Dermis microvascular lymphatic vessel endothelial cell (primary cell): ENCODE measurements around the gene GNGT2. TPM values are rescaled to one million over a fixed set of nuclear protein-coding genes. Genes with fewer than 3 reads are reported as not detected.

Source experiments
- DNase-seq, 2 donors: peaks; one replicate each; pipeline versions ENCODE4 v3.0.0 to v3.0.0-alpha.2; 2010; ENCODE audit warnings: low read depth in 2 of 2
- total RNA-seq: library from RNA; depleted of rRNA; stranded (reverse); fragments of >200 nt; gene quantifications from 2 replicates; pipeline ENCODE4 v1.2.1, GENCODE V29; 2014

The GNGT2 gene
- total RNA-seq, 1 donor from 2014 or later = 2.4 TPM

DNA sequence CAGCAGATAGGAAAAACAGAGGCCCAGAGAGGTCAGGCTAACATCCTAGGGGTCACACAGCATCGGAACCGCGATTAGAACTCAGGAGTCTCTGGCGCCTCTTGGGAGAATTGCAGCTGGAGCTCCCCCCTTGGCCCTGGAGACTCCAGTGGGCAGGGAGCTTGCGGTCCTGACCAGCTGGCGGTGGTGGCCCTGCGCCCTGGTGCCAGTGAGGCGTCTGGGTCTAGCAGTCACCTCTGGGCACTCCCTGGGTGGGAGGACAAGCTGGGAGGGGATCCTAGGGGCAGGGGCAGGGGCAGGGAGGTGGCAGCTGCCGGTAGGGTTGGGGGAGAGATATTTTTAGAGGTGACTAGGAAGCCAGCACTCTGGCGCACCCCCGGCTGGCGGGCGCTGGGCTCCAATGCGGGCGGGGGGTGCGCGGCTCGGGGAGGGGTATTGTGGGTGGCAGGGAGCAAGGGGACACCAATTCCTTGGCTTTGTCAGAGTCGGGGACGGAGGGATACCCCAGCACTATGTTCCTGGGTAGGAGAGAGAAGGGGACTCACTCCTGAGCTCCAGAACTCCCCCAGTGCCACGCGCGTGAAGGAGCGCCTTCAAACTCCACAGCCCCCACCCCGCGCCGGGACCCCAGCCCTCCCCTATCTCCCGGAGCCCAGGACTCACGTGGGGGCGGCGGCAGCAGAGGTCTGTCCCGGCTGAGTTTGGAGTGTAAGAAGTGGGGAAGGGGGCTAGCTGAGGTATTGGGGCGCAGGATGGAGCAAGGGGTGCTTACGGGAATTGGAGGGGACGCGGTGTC is 19.6 kb upstream of the GNGT2 start:
- DNase-seq = no peak

DNA sequence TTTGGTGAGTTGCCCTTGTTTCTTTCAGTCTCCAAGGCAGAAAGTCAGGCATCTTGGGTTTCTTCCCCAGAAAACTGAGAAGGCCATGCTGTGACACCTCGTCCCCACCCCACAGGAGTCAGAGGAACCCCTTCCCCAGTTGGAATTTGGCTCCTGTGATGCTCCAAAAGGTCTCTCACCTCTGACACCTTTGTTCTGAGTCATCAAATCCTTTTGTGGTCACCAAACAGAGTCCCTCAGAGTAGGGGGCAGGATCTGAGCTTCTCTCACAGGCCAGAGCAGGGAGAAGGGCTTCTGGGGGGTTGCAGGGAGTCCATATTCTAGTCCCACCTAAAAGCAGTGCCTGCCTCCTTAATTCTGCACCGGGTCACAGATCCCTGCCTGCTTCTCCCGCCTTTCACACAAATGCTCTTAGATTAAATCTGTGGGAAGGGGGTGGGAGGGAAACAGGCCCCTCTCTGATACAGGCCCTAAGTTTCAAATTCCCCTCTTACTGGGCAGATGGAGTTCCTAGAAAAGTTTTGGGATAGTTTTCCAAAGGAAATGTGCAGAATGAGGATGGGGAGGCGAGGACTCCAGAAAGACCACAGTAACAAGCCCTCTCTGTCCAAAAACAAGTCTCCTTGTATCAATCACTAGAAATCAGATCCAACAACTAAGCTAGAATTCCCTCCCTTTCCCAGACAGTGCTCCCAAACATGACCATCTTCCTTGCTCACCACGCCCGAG is 18.9 kb upstream of the GNGT2 start:
- DNase-seq = no peak

DNA sequence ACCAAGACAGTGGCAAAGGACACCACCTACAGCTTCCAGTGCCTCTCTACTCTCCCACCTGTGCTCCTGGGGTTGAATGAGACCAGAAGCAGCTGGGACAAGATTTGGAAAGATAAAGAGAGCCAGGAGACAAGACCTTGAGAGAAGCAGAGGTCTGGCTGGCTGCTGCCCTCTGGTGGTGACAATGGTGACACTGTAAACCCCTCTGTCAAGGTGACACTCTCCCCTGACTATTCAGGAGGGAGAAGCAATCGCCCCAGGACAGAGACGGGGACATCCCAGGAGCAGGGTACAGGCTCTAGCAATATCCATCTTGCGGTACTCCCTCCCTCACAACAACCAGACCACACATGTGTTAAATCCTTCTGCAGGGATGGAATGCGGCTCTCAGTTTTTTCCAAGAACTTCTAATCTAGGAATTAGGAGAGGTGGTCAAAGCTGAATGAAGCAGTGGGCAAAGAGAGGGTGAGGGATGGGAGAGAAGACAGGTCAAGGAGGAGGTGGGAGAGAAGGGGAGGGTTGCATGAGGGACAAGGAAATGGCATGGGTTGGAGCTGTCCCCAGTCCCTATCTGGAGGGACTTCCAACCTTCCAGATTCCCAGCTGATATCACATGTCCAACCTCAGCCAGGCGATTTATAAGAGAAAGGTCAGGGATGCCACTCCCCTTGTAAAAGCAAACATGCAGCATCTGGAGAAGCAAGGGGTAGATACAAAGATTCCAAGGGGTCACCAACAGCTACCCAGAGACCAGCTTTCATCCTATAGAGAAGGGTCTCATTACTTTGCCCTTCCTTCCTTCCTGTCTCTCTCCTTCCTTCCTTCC is 17.3 kb upstream of the GNGT2 start:
- DNase-seq = peak; percentile 31 to 76

DNA sequence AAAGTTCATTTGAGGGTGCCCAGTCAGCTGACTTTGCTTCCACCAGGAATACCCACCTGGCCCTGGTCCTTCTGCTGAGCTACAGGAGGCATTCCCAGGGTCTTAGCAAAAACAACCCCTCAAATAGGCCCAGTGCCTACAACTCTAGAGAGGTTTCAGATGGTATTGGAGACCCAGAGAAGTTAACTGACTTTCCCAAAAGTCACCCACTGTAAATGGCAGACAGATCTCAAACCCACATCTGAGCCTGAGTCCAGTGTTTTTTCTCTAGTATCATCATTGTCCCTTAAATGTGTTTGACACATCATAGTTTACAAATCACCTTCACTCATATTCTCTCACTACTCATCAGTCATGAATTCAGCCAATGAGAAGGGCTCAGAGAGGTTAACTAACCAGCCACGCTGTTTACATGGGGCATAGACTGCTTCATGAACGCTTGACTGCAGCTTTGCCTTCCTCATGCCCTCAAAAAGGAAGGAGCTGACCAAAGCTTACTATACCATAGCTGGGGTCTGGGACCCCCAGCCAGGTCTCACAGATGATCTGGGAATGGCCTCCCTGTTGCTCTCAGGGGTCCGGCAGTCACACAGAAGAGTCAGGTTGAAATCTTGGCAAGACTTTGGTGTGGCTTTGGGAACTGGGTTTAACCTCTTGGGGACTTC is 16.5 kb upstream of the GNGT2 start:
- DNase-seq = no peak

DNA sequence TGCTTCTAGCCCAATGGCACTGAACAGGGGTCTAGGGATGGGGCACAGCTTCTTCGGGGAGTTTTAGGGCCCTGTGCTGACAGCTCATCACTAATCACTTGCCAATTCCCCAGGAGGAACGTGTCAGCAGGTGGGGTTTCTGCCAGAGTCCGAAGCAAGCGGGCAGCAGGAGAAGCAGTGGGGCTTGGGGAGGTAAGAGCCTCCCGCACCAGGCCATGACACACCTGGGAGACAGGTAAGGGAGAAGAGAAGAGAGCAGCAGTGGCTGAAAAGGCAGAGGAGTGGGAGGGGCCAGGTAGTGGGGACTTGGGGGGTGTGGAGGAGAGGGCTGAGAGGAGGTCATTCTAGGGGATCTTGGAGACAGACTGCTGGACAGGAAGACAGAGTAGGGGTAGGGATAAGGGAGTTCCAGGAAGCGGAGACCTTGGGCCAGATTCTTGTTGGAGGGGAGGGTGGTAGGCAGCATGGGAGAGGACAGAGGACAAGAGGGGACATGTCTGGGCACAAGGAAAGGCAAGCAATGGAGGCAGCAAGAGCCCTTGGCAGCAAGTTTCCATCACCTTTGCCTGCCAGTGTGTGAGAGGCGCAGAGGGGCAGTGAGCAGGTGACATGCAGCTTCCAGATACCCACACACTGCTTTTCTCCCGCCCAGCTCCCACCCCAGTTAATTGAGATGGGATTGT is 15.3 kb upstream of the GNGT2 start:
- no peak for DNase-seq

DNA sequence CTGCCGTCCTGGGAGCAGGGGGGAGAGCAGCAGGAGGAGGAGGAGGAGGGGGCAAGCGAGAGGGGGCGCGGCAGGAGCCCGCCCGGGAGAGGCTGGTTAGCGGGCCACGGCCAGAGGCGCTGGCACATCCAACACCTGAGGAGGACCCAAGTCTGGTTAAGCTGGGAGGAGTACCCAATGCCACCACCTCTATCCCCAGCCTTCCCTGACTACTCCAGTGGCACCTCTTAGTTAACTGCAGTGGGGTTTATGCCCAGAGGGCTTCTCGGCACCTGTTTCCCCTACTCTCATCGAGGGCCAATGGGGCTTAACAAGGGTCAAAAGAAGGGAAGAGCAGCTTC is 14.6 kb upstream of the GNGT2 start:
- no peak for DNase-seq

DNA sequence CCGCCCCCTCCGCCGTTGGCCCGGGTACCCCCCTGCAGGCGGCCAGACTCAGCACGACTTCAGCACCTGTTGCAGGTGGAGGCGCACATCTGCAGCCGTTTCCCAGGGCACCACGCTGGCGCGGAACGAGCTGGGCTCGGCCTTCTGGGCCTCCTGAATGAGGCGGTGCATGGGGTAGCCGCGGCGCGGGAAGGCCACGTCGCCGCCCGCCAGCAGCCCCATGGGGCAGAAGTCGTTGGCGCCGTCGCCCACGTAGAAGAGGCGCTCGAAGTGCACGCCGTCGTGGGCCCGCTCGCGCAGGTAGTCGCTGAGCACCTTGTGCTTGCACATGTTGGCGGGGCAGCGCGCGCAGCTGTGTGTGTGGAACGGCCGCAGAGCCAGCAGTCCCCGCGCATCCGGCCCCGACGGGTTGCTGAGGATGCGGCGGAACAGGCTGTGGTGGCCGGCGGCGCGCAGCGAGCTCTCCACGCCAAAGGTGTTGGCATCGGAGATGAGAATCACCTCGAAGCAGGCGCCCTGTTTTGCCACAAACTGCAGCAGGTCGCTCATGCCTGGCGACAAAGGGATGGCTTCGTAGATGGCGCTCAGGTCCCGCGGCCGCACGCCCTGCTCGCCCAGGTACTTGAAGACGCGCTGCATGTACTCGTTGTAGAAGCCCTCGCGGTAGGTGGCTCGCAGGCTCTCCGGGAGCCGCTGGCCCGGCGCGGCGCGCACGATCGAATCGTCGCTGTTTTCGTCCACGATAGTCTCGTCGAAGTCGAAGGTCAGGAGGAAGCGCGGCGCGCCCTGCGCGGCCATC is 14.0 kb upstream of the GNGT2 start:
- DNase-seq = peak in 1 of 2 donors; percentile 33

DNA sequence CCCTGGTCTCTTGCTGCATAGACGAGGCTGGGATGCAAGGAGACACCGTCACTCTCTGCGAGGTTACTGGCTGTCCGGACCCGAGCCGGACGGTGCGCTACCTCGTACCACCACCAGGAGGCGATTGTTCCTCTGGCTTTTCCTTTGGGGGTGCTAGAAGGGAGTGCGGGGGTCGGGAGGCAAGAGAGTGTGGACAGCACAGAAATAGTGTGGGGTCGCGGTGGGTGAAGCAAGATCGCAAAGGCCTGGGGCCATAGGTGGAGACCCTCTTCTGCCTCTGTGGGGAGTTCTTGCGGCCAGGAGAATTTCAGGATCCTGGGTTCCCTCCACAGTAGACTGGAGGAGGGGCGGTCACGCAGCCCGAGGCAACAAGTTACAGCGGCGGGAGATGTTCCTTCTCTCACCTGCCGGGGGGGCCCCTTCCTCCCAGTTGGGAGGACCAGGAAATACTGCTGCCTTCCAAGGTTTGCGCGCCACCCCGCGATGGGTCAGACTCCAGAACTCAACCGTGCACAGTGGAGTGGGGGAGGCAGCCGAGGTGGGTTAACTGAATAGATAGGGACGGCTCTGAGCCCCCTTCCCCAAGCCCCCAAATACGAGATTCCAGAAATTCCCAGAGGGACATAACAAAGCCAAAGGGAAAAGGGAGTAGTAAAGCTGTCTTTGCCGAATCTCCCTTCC is 13.3 kb upstream of the GNGT2 start:
- DNase-seq = peak in 1 of 2 donors; percentile 38

DNA sequence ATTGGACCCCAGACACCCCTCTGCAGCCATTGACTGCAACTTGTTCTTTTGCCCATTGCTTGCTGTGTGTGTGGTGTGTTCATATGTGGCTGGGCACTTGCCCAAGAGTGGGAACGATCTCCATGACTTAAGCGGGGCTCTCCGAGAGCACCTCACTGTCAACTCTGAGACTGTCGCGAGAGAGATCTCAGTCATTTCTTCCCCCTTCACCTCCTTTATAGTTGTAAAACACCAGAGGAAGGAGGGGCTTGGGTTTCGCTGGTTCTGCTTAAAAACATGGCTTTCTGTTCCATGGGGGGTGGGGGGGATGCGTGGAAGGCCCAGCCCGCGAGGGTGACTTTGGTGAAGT is 12.8 kb upstream of the GNGT2 start:
- no peak for DNase-seq

DNA sequence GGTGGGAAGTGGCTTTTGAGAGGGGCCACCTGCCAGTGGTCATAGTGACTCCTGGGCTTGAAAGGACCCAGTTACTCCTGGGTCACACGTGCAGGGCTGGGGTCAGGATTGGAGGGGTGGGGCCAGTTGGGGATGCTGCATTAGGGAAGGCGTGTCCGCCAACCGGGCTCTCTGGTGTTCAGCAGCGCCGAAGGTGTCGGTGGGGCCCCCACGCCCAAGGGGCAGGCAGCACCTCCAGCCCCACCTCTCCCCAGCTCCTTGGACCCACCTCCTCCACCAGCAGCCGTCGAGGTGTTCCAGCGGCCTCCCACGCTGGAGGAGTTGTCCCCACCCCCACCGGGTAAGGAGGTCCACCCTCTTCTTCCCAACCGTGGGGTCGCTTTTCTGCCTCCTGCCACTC is 9.6 kb upstream of the GNGT2 start:
- no peak for DNase-seq

DNA sequence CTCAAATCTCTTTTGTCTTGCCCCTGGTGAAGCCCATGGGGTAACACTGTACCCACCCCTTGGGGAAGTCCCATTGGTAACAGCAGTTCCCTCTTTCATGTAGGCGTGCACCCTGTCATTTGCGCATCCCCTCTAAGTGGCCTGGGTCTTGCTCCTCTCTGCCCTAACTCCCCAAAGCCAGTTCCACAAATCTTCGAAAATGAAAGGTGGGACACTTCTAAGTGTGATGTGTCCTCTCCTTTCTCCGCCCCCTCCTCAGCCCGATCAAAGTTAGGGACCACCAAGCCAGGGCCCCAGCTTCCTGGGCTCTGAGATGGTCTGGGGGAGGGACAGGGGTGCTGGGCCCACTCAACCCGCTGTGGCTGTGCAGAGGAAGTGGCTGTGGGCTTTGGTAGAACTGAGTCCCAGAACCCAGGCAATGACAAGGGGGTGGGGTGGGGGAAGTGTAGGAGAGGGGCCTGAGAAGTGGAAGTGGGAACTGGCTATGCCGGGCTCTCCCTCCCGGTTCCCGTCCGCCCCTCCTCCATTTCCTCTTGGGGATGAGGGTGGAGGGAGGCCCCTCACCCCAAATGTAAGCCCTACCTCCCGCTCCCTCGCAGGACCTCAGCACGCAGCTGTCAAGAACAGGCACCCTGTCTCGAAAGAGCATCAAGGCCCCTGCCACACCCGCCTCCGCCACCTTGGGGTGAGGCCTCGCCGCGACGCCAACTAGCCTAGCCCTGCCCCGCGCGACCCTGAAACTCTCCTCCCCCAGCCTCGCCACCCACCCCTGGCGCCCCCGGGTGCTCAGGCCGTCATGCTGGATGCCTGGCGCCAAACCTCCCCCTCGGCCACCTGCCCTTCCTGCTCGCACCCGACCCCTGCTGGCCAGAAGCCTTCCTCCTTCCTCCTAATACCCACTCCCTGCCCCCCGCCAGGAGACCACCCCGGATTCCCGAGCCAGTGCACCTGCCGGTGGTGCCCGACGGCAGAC is 8.9 kb upstream of the GNGT2 start:
- DNase-seq = no peak

DNA sequence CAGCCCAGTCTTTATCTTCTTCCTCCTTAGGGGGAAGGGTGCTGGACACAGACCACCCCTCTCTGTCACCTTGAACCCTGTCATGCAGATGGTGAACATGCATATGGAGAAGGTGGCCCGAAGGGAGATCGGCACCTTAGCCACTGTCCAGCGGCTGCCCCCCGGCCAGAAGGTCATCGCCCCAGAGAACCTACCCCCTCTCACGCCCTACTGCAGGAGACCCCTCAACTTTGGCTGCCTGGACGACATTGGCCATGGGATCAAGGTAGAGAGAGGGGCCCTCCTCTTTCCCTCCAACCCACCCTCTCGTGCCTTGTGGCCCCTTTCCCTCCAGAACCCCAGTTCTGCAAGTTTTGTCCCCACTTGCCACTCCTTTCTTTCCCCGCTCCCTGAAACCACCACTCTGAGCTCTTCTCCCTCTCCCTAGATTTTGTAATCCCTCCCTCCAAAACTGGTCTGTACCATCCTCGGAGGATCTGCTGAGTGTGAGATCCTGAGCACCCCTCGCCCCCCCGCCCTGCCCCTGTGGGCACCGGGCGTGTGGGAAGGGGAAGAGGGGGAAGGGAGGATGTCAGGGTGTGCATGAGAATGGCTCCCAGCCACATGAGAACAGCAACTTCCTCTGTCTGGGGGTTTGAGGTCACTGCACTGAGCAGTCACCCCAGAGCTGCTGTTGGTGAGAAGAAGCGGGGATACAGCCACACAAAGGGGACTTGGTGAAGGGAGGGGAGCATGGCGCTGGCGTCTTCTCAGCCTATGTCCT is 7.5 kb upstream of the GNGT2 start:
- no peak for DNase-seq

DNA sequence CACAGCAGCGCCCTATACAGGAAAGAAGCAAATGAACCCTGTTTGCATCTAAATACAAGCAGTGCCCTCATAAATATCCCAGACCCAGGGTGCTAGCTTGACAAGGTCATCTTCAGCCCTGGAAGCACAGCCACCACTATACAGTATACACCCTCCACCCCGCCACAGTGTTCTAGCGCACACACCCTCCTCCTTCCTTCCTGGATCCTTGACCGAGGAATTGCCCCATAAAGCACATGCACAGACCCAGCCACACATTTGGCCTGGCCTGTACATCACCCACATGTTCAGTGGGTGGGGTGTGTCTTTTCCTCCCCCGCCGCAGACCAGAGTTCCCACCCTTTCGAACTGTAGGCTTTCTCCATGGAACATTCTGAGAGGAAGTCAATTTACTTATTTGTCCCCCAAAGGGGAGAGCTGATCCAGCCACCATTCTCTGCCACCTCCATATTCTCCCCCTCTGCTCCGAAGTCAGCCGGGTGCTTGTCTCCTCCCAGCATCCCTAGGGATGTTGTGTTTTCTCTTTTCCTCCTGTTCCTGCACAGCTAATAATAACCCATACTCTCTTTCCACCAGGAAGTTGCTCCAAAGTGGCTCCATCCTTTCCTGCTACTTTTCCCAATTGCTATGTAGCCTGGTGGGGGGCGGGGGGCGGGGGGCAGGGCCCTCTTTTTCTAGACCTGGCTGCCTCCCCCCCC is 6.7 kb upstream of the GNGT2 start:
- no peak for DNase-seq

DNA sequence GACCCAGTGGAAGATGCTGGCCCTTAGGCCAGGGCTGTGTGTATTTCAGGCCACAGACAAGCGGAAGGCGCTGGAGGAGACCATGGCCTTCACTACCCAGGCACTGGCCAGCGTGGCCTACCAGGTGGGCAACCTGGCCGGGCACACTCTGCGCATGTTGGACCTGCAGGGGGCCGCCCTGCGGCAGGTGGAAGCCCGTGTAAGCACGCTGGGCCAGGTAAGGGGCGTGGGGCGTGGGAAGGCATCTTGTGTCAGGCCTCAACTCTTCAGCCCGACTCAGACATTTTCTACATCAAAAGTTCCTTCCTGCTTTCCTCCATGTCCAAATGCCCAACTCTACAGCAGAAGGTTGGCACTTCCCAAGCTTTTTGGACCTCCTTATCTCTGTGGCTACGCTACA is 6.1 kb upstream of the GNGT2 start:
- DNase-seq = no peak

DNA sequence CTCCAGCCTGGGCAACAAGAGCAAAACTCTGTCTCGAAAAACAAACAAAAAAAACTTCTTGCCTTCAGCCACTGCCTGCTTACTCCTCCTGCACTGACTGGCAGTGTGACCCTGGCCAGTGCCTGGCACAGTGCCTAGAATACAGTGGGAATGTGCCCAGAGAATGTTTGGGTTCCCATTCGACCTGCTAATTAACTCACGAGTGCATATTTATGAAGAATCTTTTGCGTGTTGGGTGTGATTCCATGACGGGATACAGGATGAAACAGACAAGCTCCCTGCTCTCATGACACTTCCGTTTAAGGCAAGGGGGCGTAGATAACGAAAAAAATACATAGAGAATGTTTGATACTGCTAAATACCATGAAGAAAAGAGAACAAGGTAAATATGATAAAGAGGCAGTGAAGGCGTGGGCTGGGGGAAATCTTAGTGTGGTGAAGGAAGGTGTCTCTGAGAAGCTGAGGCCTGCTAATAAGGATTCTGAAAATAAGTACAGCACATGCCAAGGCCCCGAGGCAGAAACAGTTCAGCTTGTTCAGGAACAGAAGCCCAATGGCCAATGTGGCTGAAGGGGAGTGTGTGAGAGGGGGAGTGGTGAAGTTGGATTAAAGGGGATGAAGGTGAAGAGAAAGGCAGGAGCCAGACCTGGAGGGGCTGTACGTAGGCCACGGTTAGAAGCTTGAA is 4.4 kb upstream of the GNGT2 start:
- peak; percentile 31 to 64 for DNase-seq

DNA sequence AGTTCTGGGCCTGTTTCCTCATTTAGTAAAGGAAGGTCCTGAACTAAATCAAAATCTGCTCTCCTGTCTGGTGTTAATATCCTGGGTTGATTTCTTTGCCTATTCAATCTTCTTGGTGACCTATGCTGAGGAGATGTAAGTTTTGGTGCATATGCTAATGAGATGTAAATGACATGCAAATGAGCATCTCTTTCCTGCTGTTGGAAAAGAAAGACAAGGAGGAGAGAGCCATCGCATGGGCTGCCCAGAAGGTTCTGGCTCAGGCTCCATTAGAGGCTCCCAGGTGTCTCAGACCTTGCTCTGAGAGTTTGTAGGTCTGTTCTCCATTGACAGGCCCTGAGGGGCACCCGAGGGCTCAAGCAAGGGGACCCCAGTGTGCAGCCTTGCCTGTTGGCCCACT is 3.5 kb upstream of the GNGT2 start:
- no peak for DNase-seq

DNA sequence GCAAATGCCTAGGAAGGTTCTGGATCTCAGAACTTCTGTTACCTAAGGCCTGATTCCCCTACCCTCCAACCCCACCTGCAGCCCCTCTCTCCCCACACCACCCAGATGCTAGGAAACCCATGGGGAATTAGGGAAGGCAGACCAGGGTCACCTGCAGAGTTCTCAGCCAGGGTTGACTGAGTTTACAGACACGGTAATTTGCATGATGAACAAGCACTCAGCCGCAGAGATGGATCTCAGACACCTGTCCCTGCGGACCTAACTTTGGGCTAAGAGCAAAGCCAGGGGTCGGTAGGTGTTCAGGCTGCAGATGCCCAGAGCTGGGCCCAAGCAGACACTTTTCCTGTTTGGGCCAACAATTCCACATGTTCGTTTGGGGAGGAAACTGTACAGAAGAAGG is 3.0 kb upstream of the GNGT2 start:
- DNase-seq = no peak
